Measurements from ENCODE around the gene FAM228A.

The FAM228A gene

GRCh38 chr2:24220554-24221291 is 45.9 kb downstream of the FAM228A start:
- TF ChIP-seq CTCF (IDR thresholded peaks at IDR 0.05; ENCODE audit: insufficient read depth, low read depth, low read length, missing control alignments): no peak
- no peak overlapping the region for H3K4me3 ChIP-seq (ENCODE audit: low read depth, low read length)
- DNase-seq (ENCODE audit: low read depth): no peak

GRCh38 chr2:24221343-24222050 is 46.6 kb downstream of the FAM228A start:
- no peak for TF ChIP-seq CTCF (IDR thresholded peaks at IDR 0.05; ENCODE audit: insufficient read depth, low read depth, low read length, missing control alignments)
- no peak overlapping the region for H3K4me3 ChIP-seq (ENCODE audit: low read depth, low read length)
- no peak for DNase-seq (ENCODE audit: low read depth)

- H3K4me3 ChIP-seq (ENCODE audit: low read depth, low read length): no peak overlapping the region
- no peak for TF ChIP-seq CTCF (IDR thresholded peaks at IDR 0.05; ENCODE audit: insufficient read depth, low read depth, low read length, missing control alignments)
- no peak for DNase-seq (ENCODE audit: low read depth)
Observed at GRCh38 chr2:24222946-24223345, 48.1 kb downstream of the FAM228A start.

GRCh38 chr2:24225499-24226242 is 50.8 kb downstream of the FAM228A start:
- TF ChIP-seq CTCF (IDR thresholded peaks at IDR 0.05; ENCODE audit: insufficient read depth, low read depth, low read length, missing control alignments): no peak
- DNase-seq (ENCODE audit: low read depth): no peak
- H3K4me3 ChIP-seq (ENCODE audit: low read depth, low read length): no peak overlapping the region

GRCh38 chr2:24228470-24228869 is 53.6 kb downstream of the FAM228A start:
- peak; percentile 13 for TF ChIP-seq CTCF (IDR thresholded peaks at IDR 0.05; ENCODE audit: insufficient read depth, low read depth, low read length, missing control alignments)
- no peak for DNase-seq (ENCODE audit: low read depth)
- no peak overlapping the region for H3K4me3 ChIP-seq (ENCODE audit: low read depth, low read length)

- no peak overlapping the region for H3K4me3 ChIP-seq (ENCODE audit: low read depth, low read length)
- DNase-seq (ENCODE audit: low read depth): no peak
- no peak for TF ChIP-seq CTCF (IDR thresholded peaks at IDR 0.05; ENCODE audit: insufficient read depth, low read depth, low read length, missing control alignments)
Observed at GRCh38 chr2:24231461-24231881, 56.6 kb downstream of the FAM228A start.
